Type B pancreatic cell (in vitro differentiated cells): ENCODE results near the gene RABGEF1. TPM values are rescaled to one million over a fixed set of nuclear protein-coding genes. Genes with fewer than 3 reads are reported as not detected.
"Not testable (repeated sequence)": the region's sequence is repeated elsewhere in the genome, so short reads cannot be mapped to it uniquely, and the experiment has no call there.

Experiments used
- DNase-seq: peaks from one replicate; pipeline ENCODE4 v3.0.0; 2021; ENCODE audit warnings: mixed read lengths; ENCODE audit not compliant: unreplicated experiment; ENCODE audit errors: extremely low spot score
- H3K27ac Mint-ChIP-seq: 2 replicates; pipeline ENCODE4 v1.8.0; 2021; ENCODE audit warnings: mild to moderate bottlenecking, mixed read lengths
- H3K27me3 Mint-ChIP-seq: 2 replicates; pipeline ENCODE4 v1.8.0; 2021; ENCODE audit warnings: mixed read lengths
- H3K36me3 Mint-ChIP-seq: 2 replicates; pipeline ENCODE4 v1.8.0; 2021; ENCODE audit warnings: mixed read lengths
- H3K4me1 Mint-ChIP-seq: one replicate; pipeline ENCODE4 v1.8.0; 2021; ENCODE audit warnings: mixed read lengths; ENCODE audit not compliant: unreplicated experiment
- H3K4me3 Mint-ChIP-seq: 2 replicates; pipeline ENCODE4 v1.8.0; 2021; ENCODE audit warnings: mild to moderate bottlenecking, mixed read lengths
- H3K9me3 Mint-ChIP-seq: 2 replicates; pipeline ENCODE4 v1.8.0; 2021; ENCODE audit warnings: mixed read lengths
- total RNA-seq: library from RNA; stranded (reverse); gene quantifications from 2 replicates; pipeline ENCODE4 v1.2.1, GENCODE V29; 2021; ENCODE audit warnings: low replicate concordance
- TF ChIP-seq, protein P1 (sequence below): fragments of 200-600 bp; sonication (generic); conservative IDR thresholded peaks from 2 replicates; pipeline ENCODE4 v1.5.0; 2021; ENCODE audit warnings: antibody characterized with exemption, mild to moderate bottlenecking

Gene RABGEF1
- total RNA-seq, 1 donor from 2014 or later, result 19.6 TPM

DNA sequence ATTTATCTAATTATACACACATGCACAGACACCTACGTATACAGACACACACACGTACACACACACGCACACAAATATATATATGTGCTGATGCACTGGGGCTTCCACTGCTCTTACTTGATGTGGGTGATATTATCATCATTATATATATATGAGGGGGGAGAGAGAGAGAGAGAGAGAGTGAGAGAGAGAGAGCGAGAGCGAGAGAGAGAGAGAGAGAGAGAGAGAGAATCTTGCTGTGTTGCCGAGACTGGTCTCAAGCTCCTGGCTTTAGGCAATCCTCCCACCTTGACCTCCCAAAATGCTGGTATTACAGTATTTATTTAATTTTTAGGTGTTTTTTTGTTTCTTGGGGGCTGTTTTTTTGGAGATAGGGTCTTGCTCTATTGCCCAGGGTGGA, 3.6 kb upstream of the RABGEF1 start:
- H3K4me3 Mint-ChIP-seq, result no peak overlapping the region
- H3K36me3 Mint-ChIP-seq, result peaks cover 19% of the 10 kb centered on the region
- no peaks in the 10 kb centered on the region for H3K27me3 Mint-ChIP-seq
- no peak overlapping the region for H3K27ac Mint-ChIP-seq
- TF ChIP-seq, protein P1, sequence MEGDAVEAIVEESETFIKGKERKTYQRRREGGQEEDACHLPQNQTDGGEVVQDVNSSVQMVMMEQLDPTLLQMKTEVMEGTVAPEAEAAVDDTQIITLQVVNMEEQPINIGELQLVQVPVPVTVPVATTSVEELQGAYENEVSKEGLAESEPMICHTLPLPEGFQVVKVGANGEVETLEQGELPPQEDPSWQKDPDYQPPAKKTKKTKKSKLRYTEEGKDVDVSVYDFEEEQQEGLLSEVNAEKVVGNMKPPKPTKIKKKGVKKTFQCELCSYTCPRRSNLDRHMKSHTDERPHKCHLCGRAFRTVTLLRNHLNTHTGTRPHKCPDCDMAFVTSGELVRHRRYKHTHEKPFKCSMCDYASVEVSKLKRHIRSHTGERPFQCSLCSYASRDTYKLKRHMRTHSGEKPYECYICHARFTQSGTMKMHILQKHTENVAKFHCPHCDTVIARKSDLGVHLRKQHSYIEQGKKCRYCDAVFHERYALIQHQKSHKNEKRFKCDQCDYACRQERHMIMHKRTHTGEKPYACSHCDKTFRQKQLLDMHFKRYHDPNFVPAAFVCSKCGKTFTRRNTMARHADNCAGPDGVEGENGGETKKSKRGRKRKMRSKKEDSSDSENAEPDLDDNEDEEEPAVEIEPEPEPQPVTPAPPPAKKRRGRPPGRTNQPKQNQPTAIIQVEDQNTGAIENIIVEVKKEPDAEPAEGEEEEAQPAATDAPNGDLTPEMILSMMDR, result no peak
- H3K9me3 Mint-ChIP-seq, result peaks cover 5% of the 10 kb centered on the region
- H3K4me1 Mint-ChIP-seq, result no peaks in the 10 kb centered on the region
- no peak for DNase-seq

DNA sequence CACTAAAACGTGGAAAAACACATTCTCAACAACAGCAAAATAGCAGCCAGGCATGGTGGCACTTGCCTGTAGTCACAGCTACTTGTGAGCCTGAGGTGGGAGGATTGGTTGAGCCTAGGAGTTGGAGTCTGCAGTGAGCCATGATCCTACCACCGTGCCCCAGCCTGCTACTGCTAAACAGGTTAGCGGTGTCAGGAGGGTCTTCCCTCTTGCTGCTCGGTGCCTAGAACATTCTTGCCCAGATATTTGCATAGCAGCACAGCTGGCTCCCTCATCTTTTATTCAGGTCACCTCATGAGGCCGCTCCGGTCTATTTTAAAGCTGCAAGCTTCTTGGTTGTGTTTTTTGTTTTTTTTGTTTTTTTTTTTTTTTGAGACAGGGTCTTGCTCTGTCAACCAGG, 2.9 kb upstream of the RABGEF1 start:
- Mint-ChIP-seq H3K27me3 (no peaks in the 10 kb centered on the region), H3K27ac (no peak overlapping the region), H3K4me1 (peaks cover 7% of the 10 kb centered on the region), H3K4me3 (peak overlapping the region; percentile 39), H3K9me3 (peaks cover 5% of the 10 kb centered on the region), H3K36me3 (peaks cover 24% of the 10 kb centered on the region)
- TF ChIP-seq, protein P1, result no peak
- DNase-seq, result peak; percentile 27

DNA sequence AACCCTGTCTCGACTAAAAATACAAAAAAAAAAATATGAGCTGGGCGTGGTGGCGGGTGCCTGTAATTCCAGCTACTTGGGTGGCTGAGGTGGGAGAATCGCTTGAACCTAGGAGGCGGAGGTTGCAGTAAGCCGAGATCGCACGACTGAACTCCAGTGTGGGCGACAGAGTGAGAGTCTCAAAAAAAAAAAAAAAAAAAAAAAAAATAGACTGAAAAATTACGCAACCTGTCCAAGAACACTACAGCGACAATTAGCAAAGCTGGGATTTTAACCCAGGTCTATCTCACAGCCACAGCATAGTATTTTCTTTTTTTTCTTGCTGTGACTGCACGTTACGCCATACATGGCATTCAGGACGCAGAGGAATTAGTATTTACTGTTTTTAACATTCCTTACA, 1.1 kb upstream of the RABGEF1 start:
- H3K4me3 Mint-ChIP-seq, result peak overlapping the region; percentile 93
- H3K4me1 Mint-ChIP-seq, result peaks cover 8% of the 10 kb centered on the region
- TF ChIP-seq, protein P1, result no peak
- DNase-seq, result no peak
- peak overlapping the region; percentile 94 for H3K27ac Mint-ChIP-seq
- H3K27me3 Mint-ChIP-seq, result no peaks in the 10 kb centered on the region
- H3K9me3 Mint-ChIP-seq, result peaks cover 5% of the 10 kb centered on the region
- H3K36me3 Mint-ChIP-seq, result peaks cover 24% of the 10 kb centered on the region

DNA sequence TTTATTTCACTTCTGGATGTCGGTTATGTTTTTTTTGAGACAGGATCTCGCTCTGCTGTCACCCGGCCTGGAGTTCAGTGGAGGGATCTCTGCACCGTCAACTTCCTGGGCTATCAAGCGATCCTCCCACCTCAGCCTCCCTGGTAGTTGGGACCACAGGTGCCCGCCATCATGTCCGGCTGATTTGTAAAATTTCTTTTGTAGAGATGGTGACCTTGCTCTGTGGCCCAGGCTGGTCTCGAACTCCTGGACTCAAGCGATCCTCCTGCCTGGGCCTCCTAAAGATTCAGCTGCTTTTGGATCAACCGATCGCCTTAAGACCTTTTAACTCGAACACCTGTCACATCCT, 606 bp upstream of the RABGEF1 start:
- Mint-ChIP-seq H3K4me3 (peak overlapping the region; percentile 93), H3K9me3 (peaks cover 5% of the 10 kb centered on the region), H3K27ac (peak overlapping the region; percentile 94), H3K4me1 (peaks cover 8% of the 10 kb centered on the region), H3K27me3 (no peaks in the 10 kb centered on the region), H3K36me3 (peaks cover 21% of the 10 kb centered on the region)
- TF ChIP-seq, protein P1, result no peak
- no peak for DNase-seq

DNA sequence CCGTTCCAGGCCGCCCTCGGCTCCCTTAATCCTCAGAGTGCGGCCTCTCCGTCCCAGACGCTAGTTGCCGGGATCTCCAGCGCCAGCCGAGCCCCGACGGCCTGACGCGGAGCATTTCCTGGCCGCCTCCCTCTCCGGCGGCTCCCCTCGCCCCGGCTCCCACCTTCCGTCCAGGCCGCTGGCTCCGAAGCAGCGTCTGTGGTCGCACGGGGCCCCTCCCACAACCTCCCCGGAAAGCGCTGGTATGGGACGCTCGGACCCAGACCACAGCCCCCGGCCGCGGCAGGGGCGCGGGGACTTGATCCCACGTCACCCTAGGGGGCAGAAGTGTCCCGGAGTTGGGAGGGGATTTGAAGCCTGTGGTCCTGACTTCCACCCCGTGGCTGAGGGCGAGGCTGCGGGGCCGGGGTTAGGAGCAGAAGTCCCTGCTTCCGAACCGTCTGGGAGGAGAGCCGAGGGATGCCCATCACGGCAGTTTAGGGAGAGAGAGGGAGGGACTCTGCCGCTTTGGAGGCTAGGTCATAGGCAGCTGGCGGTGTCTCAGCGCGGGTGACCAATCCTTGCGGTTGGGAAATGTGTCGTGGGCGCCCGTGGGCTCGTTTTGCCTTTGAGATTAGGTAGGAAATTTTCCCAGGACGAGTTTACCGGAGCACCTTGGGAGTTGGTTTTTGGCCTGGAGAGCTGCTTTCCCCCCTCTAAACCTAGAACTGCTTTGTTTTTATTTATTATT, 612 bp downstream of the RABGEF1 start:
- H3K36me3 Mint-ChIP-seq, H3K4me1 Mint-ChIP-seq, H3K27me3 Mint-ChIP-seq, H3K9me3 Mint-ChIP-seq: not testable (repeated sequence)
- TF ChIP-seq, protein P1, result peak; percentile 9
- Mint-ChIP-seq H3K27ac (peak overlapping the region; percentile 94), H3K4me3 (peak overlapping the region; percentile 93)
- peak; percentile 73 for DNase-seq
